ENCODE data around the gene FKBP2. TPM values are rescaled to one million over a fixed set of nuclear protein-coding genes. Genes with fewer than 3 reads are reported as not detected.

FKBP2 gene
- total and polyA plus RNA-seq, 2 of the 13 experiments (the other 11 are each of a cell fraction or from before 2014, with no cell fraction given), result 30.1 to 53.3 TPM

- Histone ChIP-seq H2AFZ (ENCODE audit: low read length) (no peak within 1 kb of the TSS), H3K4me2 (ENCODE audit: low read depth, low read length) (peak within 1 kb of the TSS; percentile 97), H3K4me3 (replicated peaks in 1 of 3; ENCODE audit: insufficient read depth in 1 of 3, low read depth in 2 of 3, low read length in 3 of 3) (peak within 1 kb of the TSS; percentile 69 to 97 (median 83)), H4K20me1 (ENCODE audit: insufficient read depth, low read length) (no peaks in the 10 kb centered on the region), H3K4me1 (ENCODE audit: insufficient read depth, low read length) (peaks cover 28% of the 10 kb centered on the region; the same call in 1 of the 2 replicates), H3K9me3 (ENCODE audit: low read length) (no peaks in the 10 kb centered on the region), H3K27ac (ENCODE audit: extremely low read length, insufficient read depth, low read length) (peak within 1 kb of the TSS; percentile 79), H3K36me3 (replicated peaks in 1 of 2; ENCODE audit: control insufficient read depth in 1 of 2, insufficient read depth in 2 of 2, low read length in 2 of 2) (no peaks in the 10 kb centered on the region), H3K79me2 (ENCODE audit: insufficient read depth, low read length) (no peaks in the 10 kb centered on the region), H3K9ac (ENCODE audit: insufficient read depth, low read depth, low read length) (peak within 1 kb of the TSS; percentile 79), H3K27me3 (ENCODE audit: control insufficient read depth in 1 of 2, insufficient read depth in 2 of 2, low read length in 2 of 2) (peaks cover 0 to 2% of the 10 kb centered on the region in 2 experiments; a peak in 2 of 5 replicates)
- CTCF ChIA-PET (ENCODE audit: low intra/inter-chr PET ratio, low total read pairs), result no interaction called here
- TSS peak; percentile 75 for BruUV-seq (replicated peaks)
- in situ Hi-C loops (cut with HindIII; ENCODE audit: extremely low pct_ligation_motif_present, low pct_unique_long_range_greater_than_20kb), result no loop called here
- ATAC-seq, result peak; percentile 57
- no peak for FAIRE-seq
- DNase-seq (ENCODE audit: low spot score), result peak; percentile 50
- POLR2A ChIA-PET, result interaction anchor here (0.7 to 4.6 kb wide), 8 partner anchors 14 to 100 kb away, joined by 3 to 48 read pairs (median 4); partner anchors contain the start of genes ESRRA, FKBP2, PRDX5 and STIP1
- intact Hi-C loops (cut with micrococcal nuclease; ENCODE audit: unreplicated experiment), result loop anchor here (2.0 kb wide), 1 partner anchor 14 kb away; no protein-coding TSS in a partner anchor
- WGBS (ENCODE audit: low lambda C conversion rate), result 4% methylated on average over 5 of the region's 102 CpGs
- TF ChIP-seq ZXDC (CRISPR knock-in tag; IDR thresholded peaks at IDR 0.05) (no peak), PHF5A (CRISPR knock-in tag; IDR thresholded peaks at IDR 0.05; ENCODE audit: low read depth, unreplicated experiment) (no peak), LCORL (IDR thresholded peaks at IDR 0.05) (no peak), LCORL (CRISPR knock-in tag; IDR thresholded peaks at IDR 0.05) (no peak), YEATS4 (CRISPR knock-in tag; IDR thresholded peaks at IDR 0.05; ENCODE audit: borderline replicate concordance) (peak; percentile 44), PRMT3 (CRISPR knock-in tag; IDR thresholded peaks at IDR 0.05; ENCODE audit: borderline replicate concordance, low read depth) (no peak), RFXANK (CRISPR knock-in tag; IDR thresholded peaks at IDR 0.05) (no peak), FOXA1 (IDR thresholded peaks at IDR 0.05) (no peak), FOXA1 (CRISPR knock-in tag; IDR thresholded peaks at IDR 0.05) (no peak), ZNF329 (CRISPR knock-in tag; IDR thresholded peaks at IDR 0.05; ENCODE audit: low read depth) (no peak), MXD1 (CRISPR knock-in tag; IDR thresholded peaks at IDR 0.05) (no peak), DZIP1 (CRISPR knock-in tag; IDR thresholded peaks at IDR 0.05) (no peak), PLRG1 (conservative IDR thresholded peaks at IDR 0.05) (no peak), KLF6 (CRISPR knock-in tag; IDR thresholded peaks at IDR 0.05) (0 out of 2 replicates have a peak, but pooled peaks have one; percentile 36), RBM22 (optimal IDR thresholded peaks at IDR 0.05; ENCODE audit: low read length) (no peak), ZNF761 (CRISPR knock-in tag; conservative IDR thresholded peaks at IDR 0.05) (no peak), KLF16 (CRISPR knock-in tag; IDR thresholded peaks at IDR 0.05) (0 out of 4 replicates have a peak, but pooled peaks of 1 of the 2 experiments have one; percentile 18), HOXA9 (CRISPR knock-in tag; IDR thresholded peaks at IDR 0.05; ENCODE audit: borderline replicate concordance) (no peak), ZNF720 (CRISPR knock-in tag; IDR thresholded peaks at IDR 0.05) (no peak), ZNF432 (CRISPR knock-in tag; IDR thresholded peaks at IDR 0.05; ENCODE audit: borderline replicate concordance) (no peak)
Measured at GRCh38 chr11:64284962-64285884, 44.3 kb downstream of the FKBP2 start, which contains the start of gene GPR137. Gene GPR137, plus strand, starts transcription at chr11:64285848. Its CDS starts 677 bp downstream, at chr11:64286525.

All from HepG2 (cell line).